GM18858 (cell line): ENCODE measurements around the gene ZMIZ2.
"Not testable (repeated sequence)": the region's sequence is repeated elsewhere in the genome, so short reads cannot be mapped to it uniquely, and the experiment has no call there.

Source experiments
- ATAC-seq: cut with Tn5 transposase; IDR thresholded peaks from one replicate; pipeline ENCODE4 v1.9.1; 2021; ENCODE audit not compliant: unreplicated experiment

ZMIZ2 gene

DNA sequence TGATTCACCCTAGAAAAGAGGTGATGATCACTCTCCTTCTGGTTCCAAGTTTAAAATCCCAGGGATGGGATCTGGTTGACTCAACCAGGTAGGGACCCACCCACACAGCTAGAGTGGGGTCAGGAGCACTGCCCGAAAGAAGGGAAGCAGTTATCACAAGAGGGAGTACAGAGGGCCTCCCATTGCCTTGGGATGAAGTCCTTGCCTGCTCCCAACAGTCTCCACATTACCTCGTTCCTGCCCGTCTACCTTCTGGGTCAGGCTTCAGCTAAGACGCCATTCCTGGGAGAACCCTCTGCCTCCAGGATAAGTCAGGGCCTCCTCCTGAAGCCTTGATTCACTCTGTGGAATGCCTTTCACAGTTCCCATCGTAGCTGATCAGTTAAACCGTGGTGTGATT lies 23.8 kb downstream of the ZMIZ2 start:
- ATAC-seq = no peak

DNA sequence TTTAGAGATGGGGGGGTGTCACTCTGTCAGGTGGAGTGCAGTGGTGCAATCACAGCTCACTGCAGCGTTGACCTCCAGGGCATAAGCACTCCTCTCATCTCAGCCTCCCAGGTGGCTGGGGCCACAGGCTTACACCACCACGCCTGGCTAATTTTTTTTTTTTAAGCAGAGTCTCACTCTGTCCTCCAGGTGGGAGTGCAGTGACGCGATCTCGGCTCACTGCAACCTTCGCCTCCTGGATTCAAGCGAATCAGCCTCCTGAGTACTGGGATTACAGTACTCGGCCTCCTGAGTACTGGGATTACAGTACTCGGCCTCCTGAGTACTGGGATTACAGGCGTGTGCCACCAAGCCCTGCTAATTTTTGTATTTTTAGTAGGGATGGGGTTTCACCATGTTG lies 24.2 kb downstream of the ZMIZ2 start:
- no peak for ATAC-seq

DNA sequence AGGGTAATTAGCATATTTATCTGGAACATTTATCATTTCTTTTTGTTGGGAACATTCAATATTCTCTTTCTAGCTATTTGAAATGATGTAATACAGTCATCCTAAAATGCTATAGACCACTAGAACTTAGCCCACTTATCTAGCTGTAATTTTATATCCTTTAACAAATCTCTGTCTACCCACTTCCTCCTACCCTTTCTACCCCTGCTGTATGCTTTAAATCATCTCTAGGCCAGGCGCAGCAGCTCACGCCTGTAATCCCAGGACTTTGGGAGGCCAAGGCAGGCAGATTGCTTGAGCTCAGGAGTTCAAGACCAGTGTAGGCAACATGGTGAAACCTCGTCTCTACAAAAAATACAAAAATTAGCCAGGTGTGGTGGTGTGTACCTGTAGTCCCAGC lies 25.8 kb downstream of the ZMIZ2 start:
- not testable (repeated sequence) for ATAC-seq

DNA sequence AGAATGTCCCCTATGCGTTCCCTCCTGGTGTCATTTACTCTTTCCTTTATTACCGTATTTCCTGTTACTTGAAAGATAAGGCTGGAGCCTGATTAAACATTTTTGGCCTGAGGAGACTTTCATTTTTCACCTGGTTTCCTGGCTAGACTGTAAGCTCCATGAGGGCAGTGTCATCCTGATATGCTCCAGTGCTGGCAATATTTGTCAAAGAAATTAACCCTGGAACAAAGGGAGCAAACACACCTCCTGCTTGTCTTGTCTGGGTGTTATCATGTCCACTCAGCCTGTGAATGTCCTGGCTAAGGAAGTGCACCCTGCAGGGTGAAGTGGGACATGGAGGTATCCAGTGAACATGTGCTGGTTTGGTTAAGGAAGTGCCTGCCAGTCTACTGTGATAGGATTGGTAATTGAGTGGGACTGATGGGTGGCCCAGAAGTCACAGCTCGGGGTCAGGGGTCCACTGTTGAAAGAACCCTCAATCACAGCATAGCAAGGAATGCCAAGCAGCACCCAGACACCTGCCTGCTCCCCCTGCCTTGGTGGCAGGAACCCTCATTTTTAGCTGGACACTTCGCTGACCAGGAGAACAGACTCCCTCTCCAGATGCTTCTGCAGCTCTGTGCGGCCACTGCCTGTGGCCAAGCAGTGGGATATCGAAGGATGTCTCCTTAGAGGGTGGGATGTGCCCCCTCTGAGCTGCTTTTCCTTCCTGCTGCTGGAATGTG lies 26.9 kb downstream of the ZMIZ2 start:
- ATAC-seq = no peak

DNA sequence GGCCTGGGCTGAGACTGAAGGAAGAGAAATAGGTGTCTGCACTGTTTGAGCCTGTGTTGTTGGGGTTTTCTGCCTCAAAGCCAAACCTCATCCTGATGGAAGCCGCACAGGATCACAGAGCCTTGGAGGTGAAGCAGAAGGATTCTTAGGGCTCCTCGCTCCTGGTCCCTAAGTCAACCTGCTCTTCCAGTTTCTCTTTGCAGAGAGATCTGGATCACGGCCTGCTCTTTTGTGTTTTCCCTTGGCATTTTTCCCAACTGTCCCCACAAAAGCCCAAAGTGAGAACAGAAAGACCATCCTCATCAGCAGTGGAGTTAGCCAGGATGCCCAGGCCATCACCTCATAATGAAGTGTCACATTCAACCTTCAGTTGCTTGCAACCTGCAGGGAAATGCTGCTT lies 27.6 kb downstream of the ZMIZ2 start:
- ATAC-seq = no peak

DNA sequence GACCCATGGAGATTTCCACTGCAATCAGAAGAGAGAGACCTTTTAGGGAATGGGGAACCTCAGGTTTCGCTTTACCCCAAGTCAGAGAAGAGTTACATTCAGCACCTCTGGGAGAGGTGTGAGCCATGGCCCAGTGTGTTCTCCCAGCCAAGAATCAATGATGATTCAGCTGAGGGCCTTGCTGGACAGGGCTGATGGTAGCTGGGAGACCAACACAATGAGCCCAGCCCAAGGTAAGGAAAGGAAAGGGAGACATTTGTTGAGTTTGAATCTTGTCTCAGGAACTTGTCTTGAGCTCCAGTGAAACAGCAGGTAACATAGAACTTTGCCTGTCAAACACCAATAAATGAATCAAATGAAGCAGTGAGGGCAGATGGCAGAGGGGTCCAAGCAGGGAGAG lies 33.8 kb downstream of the ZMIZ2 start:
- no peak for ATAC-seq

DNA sequence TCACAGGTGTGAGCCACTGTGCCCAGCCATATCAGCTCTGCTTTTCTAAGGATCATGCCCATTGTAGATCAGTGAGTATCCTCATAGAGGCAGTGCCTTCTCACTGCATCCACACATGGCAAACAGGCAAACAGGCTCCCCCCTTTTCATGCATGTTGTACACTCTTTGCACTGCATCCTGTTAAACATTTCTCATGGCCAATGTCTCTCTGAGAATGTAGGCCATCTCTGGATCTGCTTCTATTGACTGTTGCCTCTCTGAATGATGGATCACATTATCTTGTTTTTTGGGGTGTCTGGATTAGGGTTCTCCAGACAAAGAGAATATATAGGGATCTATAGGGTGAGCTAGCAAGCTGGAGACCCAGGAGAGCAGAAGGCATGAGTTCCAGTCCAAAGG lies 34.8 kb downstream of the ZMIZ2 start:
- ATAC-seq = no peak

DNA sequence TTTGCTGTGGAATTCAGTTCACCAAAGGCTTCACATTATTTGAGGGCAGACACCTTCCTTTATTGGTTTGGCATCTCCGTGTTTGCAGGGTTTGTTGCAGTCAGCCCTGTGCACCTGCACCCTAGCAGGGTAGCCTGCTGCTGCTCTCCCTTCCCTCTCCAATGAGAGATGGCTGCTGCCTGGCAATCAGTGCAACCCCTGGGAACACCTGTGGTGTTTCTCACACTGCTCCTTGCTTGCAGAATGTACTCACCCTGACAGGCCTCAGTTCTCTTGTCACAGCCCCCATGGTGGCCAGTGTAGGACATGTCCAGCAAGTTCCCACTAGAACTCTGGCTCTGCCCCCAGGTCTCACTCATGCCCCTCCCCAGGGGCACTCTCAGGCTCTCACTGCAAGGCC lies 35.7 kb downstream of the ZMIZ2 start:
- ATAC-seq = no peak

DNA sequence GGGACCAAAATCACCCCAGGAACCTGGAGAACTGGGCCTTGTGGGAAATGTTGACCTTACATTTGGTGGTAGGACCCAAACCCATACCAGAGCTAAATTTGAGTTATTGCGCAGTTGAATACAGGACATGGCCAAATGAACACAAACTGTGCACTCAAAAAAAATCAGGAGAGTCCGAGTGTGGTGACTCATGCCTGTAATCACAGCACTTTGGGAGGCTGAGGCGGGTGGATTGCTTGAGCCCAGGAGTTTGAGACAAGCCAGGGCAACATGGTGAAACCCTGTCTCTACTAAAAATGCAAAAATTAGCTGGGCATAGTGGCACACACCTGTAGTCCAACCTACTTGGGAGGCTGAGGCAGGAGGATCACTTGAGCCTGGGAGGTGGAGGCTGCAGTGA lies 36.6 kb downstream of the ZMIZ2 start:
- ATAC-seq = not testable (repeated sequence)

DNA sequence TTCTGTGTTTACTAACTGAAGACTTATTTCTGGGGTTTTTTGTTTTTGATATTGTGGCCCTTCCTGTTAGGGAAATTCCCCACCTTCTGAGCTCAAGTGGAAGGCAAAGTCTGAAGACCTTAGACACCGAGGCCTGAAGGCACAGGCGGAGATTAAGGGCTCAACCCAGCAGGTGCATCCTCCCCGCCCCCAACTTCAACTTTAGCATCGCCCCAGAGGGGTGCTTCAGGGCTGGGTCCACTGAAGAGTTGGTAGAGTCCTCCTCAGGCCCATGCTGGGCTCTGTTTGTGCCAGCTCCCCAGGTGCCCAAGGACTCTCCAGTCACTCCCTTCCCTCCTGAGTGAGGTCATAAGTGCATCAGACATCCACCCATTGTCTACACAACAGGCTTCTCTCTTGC lies 38.4 kb downstream of the ZMIZ2 start:
- ATAC-seq = no peak

DNA sequence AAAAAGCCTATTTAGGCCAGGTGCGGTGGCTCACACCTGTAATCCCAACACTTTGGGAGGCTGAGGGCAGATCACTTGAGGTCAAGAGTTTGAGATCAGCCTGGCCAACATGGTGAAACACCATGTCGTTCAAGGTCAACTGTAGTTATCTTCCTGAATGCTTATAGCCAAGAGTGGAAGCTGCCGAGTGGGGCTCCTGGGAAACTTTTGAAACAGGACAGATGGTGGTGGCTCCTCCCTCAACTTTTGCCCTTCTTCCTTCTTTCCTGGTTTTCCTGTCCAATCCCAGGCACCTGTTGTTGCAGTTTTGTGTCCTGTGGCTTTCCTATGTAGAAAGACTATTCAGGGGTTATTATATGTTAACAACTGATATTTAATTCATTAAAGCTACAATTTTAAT lies 39.1 kb downstream of the ZMIZ2 start:
- no peak for ATAC-seq

DNA sequence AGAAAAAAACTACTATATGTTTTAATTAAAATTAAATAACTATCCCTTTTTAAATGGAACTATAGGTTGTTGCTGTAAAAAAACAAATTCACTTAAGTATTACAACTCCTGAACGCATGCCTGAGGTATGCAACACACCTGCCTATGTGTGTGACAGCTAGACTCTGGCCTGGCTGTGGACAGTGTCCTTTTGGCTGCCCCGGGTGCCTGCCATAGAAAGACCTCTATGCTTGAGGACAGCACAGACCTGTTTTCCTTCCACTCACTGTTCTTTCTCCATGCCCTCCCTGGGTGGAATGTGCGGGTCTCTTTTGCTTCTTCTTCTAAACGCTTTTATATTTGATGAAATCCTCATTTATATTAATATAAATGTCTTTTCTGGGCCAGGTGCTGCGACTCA lies 41.3 kb downstream of the ZMIZ2 start:
- no peak for ATAC-seq

DNA sequence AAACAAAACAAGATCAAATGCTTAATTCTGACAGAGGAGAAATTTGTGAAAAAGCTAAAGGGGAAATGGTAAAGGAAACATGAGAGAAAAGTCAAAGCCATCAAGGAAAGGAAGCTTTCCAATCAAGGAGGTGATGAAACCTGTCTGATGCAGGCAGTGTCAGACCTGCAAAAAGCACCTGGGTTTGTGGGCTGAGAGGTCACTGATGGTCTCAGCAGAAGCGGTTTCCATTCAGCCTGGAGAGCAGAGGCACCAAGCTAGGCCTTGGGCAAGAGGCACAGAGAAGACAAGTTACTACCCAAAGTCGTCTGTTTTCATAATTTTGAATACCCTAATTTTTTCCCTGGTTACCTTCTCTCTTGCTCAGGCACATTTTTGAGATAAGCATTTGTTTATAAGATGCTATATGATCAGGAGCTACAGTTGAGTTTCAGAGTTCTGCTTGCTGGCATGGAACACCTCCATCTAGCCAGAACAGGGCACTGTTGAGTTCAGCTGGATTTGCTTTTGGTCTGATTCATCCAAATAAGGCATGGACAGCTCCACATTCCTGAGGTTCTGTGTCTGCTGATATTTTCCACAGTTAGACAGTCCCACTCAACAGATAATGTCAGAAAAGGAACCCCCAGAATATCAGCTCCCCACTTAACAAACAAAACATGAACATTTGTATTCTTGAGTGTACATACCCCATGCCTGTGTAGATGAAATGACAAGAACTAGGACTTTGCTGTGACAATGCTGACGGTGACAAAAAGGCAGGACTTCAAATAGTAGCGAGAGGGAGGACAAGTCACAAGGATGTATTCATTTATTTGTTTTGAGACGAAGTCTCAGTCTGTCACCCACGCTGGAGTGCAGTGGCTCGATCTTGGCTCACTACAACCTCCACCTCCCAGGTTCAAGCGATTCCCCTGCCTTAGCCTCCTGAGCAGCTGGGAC lies 42.9 kb downstream of the ZMIZ2 start:
- no peak for ATAC-seq

DNA sequence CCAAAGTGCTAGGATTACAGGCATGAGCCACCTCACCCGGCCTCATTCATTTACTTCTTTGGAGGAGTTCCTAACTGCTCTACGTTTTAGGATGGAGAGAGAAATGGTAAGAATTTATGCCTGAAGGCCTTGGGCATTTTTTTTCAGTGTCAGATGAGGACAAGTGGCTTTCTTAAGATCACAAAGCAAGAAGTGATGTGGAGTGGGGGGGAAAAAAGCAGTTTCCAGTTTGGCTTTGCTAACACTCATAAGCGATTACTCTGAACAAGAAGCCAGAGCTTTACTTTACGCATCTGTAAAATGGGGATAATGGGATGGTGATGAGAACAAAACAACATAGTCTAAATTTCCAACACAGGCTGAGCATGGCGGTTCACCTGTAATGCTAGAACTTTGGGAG lies 45.3 kb downstream of the ZMIZ2 start:
- no peak for ATAC-seq

DNA sequence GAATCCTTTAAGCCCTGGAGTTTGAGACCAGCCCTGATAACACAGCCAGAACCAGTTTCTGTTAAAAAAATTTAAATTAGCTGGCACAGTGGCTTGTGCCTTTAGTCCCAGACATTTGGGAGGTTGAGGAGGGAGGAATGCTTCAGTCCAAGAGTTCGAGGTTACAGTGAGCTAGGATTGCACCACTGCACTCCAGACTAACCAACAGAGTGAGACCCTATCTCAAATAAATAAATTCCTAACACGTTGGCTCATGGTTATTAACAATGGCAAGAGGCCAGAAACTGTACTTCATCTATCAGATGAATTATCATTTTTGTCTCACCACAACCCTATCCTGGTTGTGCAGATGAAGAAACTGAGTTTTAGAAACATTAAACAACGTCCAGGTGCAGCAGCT lies 45.7 kb downstream of the ZMIZ2 start:
- ATAC-seq = no peak

DNA sequence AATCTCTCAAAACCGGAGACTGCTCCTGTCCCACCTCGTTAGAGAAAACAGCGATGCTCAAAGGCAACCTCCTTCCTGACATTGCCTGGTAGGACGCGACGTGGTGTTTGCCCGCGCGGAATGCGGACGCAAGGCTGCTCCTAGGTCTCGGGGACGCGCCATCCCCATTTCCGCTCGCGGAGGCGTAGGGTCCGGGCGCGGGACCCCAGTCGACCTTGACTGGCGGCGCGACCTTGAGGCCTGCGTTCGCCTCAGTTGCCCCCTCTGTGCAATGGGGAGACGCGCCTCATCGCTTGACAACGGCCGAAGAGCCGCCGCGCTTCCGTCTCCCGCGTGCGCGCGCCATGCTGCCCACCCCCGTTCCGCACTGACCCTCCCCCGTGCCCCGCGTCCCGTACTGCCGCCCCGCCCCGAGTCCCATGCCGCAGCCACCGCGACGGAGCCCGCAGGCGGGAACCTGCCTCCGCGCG lies 47.4 kb downstream of the ZMIZ2 start:
- peak; percentile 14 for ATAC-seq

DNA sequence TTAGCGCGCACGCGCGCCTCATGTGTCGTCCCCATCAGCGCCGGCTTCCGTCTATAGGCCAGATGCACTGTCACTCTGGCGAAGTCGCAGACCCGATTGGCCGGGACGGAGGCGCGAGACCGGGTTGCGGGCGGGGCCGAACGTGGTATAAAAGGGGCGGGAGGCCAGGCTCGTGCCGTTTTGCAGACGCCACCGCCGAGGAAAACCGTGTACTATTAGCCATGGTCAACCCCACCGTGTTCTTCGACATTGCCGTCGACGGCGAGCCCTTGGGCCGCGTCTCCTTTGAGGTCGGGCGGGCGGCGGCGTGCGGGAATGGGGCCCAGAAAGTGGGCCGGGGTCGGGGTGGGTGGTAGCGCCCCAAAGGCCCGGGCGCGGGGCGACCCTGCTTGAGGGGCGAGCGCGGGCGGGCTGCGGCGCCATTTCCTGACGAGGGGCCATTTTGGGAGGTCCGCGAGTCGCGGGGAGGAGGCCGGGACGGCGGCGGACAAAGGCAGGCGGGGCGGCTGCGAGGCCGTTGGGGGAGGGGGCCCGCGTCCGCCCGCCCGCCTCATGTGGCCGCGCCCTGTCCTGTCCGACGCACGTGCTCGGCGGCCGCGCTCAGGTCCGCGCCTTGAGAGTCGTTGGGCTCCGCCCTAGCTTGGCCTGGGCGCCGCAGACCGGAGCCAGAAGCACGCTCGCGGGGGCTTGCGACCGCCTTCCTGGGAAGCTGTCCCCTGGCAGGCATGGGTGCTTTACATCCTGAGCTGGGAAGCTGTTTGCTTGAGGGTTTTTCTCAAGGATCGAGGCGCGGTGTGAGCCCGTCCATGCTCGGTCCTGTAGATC lies 48.1 kb downstream of the ZMIZ2 start, which contains the start of gene PPIA:
PPIA (plus strand) TSS at position 178 of the 825 bp plus-strand sequence; CDS start at position 222, 44 bp downstream.
- peak; percentile 77 for ATAC-seq

DNA sequence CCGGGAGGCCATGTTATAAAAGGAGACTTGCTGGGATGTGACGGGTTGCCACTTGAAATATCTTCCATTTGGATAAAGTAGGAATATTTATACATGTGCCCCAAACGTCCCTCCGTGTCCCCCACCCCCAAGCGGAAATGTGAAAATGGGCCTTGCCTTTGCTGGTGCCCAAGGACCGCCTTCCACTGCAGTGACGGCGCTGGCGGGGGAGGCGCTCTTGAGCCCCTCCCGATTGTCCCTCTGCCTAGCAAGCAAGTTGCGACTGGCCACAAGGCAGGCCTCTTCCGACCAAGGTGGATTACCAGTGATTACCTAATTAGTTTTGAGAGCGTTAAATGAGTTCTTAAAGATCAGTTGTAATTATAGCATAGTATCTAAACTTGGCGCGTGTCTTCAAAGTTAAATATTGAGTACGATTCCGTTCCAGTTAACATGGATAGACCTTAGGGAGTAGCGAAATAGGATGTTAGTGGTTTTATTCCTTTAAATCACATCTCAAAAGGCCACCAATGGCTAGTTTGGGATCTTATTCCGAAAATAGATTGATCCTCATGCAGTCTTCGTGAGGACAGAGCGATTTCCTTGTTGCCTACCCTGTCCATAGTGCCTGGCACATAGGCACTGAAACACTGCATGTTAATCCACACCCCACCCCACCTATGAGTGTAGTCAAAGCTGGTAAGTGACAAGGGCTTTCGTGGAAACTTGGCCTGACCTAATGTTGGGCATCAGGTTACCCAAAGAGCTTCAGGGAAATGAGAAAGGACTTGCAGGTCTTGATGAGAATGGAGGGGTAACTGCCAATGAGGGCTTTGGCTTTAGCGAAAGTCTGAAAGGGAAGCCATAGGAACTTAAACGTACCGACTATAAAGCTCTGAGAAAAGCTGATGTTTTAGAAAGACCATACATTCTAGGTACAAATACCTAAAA lies 48.9 kb downstream of the ZMIZ2 start:
- peak; percentile 34 for ATAC-seq

DNA sequence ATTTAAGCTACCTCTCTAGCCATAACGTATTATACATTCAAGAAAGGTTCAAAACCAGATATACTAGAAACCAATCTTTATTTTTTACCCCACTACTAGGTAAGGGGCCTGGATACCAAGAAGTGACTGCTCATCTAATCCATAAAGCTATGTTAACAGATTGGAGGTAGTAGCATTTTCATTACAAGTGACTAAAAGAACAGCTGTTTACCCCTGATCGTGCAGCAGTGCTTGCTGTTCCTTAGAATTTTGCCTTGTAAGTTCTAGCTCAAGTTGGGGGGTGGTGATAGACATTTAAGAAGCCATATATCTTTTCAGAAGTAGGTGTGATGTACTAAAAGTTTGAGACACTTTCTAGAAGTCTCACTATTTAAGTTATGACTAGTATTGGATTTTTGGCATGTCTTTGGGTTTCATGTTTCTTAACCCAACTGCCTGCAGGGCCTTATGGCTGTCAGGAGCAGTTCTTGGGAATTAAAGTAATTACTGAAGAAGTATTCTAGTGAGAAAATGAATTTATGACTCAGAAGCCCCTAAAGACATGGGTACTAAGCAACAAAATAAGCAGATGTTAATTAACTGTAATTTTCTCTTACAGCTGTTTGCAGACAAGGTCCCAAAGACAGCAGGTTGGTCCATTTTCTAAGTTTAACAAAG lies 50.1 kb downstream of the ZMIZ2 start:
- no peak for ATAC-seq

DNA sequence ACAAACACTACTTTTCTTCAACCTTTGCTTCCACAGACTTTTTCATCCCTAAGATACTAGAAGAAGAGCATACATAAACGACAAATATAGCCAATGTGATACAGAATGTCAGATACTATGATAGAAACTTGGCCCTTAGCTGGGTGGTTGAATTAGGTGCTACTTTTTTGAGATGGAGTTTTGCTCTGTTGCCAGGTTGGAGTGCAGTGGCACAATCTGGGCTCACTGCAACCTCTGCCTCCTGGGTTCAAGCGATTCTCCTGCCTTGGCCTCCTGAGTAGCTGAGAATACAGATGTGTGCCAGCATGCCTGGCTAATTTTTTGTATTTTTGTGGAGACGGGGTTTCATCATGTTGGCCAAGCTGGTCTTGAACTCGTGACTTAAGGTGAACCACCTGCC lies 51.3 kb downstream of the ZMIZ2 start:
- ATAC-seq = no peak
